HUDEP-2 (cell line): ENCODE measurements around the gene CHAF1B.
"Not testable (repeated sequence)": the region's sequence is repeated elsewhere in the genome, so short reads cannot be mapped to it uniquely, and the experiment has no call there.

ENCODE experiments used
- DNase-seq, 76 experiments: peaks; one replicate each; lab custom pipeline; 2025; ENCODE audit not compliant: unreplicated experiment in 76 of 76; lab: John Stamatoyannopoulos, UW

Gene CHAF1B

GRCh38 chr21:36385233-36386030 lies at the start of gene CHAF1B:
Gene CHAF1B, plus strand, starts transcription at chr21:36385392. Its CDS starts 745 bp downstream, at chr21:36386137.
- DNase-seq, result peak in 72 of 76 experiments; percentile 22 to 91 (median 79)

DNA sequence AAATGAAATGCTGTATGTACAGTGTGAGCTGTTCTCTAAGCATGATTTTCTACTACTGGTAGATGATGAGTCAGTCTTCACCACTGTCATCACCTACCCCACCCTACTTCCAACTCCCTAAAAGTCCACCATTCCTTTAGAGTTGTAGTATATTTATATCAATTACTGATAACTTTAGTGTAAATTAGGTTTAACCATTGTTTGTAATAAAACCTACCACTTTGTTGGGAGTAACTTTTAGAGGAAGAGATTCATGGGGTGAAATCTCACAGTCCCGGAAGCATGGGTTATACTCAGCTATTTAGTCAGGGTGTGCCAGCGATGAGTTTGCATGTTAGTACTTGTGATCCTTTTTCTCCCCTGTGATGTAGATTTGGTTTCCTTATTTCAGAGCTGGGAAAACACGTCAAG lies 48.1 kb upstream of the CHAF1B start:
- peak in 2 of 76 experiments; percentile 20 for DNase-seq

- DNase-seq, result no peak
Measured at GRCh38 chr21:36338975-36339374, 46.2 kb upstream of the CHAF1B start.

- DNase-seq, result not testable (repeated sequence)
Measured at GRCh38 chr21:36342581-36342980, 42.6 kb upstream of the CHAF1B start.

- no peak for DNase-seq
Measured at GRCh38 chr21:36344931-36345330, 40.3 kb upstream of the CHAF1B start.

DNA sequence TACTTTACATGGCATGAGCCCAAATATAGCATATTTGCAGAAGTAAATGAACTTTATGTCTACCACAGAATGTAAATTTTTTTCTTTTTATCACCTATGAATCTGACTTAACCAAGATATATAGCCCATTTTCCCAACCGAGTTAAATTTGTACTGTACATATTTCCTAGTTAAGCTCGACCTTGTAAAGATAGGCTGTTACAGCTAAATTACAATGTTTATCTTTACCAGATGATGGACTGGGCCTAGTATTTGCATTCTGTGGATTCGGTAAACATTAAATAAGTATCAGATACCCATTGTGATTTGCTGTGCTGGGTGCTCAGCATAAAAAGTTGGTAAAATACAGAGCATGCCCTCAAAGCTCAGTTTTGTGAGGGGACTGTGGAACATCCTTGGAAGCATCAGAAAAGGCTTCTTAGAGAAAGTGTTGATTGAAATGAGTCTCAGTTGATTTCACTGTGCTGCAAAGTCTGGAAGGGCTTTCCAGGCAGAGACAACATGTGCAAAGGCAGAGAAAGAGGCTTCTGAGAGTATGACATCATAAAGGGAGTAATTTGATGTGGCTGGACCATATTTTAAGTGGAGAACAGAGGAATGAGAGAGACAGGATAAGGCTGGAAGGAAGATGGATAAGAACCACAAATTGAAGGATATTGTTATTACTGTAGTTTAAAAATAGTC lies 37.8 kb upstream of the CHAF1B start:
- DNase-seq, result no peak

- DNase-seq, result no peak
Measured at GRCh38 chr21:36347962-36348328, 37.2 kb upstream of the CHAF1B start.

- no peak for DNase-seq
Measured at GRCh38 chr21:36349315-36349714, 35.9 kb upstream of the CHAF1B start.

- DNase-seq, result no peak
Measured at GRCh38 chr21:36350282-36350910, 34.8 kb upstream of the CHAF1B start.

DNA sequence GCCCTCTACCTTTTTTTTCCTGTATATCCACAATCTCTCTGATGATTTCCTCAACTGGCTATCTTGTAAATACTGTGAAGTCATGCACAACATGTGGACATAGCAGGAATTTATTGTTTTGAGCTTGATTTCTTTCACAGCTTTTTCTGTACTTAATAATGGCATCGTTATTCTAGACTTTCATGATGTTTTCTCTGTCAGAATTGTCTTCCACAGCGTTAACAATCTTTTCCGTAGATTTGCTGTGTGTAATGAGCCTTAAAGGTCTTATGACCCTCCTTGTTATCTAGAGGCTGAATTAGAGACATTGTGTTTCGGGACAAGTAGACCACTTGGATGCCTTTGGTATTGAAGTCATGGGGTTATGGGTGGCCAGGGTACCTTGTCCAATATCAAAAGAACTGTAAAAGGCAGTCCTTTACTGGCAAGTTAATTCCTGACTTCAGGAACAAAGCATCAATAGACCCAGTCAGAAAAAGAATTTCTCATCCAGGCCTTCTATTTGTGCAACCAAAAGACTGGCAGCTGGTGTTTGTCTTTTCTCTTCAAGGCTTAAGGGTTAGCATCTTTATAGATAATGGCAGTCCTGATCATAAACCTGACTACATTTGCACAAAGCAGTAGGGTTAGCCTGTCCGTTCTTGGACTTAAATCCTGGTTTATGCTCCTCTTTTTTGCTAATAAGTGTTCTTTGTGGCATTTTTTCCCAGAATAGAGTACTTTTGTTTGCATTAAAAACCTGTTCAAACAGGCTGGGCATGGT lies 30.1 kb upstream of the CHAF1B start:
- no peak for DNase-seq

DNA sequence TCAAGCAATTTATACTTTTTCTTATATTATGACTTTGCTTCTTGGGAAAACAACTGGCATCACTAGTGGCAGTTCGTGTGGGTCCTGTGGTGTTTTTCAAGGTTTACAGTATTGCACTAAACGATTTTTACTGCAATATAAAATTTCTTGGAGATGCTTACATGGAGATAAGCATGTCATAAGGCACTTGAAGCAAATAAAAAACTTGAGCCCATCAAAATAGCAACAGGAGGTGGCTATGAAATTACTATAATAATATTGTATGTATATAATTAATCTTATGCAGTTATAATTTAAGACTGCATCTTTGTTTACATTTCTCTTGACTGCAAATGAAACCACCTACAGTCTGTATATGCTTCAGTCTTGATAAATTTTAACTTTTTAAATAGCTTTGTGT lies 29.3 kb upstream of the CHAF1B start:
- DNase-seq, result no peak

GRCh38 chr21:36359185-36359584 lies 26.0 kb upstream of the CHAF1B start:
- no peak for DNase-seq

DNA sequence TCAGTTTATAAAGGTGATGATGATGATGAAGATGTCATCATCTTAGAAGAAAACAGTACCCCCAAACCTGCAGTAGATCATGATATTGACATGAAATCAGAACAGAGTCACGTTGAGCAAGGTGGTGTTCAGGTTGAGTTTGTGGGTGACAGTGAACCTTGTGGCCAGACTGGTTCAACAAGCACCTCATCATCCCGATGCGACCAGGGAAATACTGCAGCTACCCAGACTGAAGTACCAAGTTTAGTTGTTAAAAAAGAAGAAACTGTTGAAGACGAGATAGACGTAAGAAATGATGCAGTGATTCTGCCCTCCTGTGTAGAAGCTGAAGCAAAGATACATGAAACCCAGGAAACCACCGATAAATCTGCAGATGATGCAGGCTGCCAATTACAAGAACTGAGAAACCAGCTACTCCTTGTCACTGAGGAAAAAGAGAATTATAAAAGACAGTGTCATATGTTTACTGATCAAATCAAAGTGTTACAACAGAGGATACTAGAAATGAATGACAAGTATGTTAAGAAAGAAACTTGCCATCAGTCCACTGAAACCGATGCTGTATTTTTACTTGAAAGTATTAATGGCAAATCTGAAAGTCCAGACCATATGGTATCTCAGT lies 16.0 kb upstream of the CHAF1B start:
- DNase-seq, result no peak

DNA sequence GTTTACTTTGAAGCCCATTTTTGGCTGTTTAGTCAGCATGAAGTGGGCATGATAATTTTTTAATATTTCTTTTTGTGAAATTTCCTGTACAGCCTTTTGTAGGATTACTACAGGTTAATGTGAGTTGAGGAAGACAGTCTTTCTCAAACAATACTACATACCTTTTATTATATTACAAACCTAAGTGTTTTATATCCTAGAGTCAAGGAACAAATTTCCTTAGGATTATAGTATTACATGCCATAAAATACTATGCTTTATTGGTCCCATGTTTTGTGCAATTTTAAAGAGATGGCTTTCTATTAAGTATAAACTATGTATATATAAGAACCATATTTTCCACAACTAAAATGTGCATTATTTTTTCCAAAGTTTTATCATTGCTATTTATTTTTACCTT lies 9.2 kb upstream of the CHAF1B start:
- DNase-seq, result no peak

DNA sequence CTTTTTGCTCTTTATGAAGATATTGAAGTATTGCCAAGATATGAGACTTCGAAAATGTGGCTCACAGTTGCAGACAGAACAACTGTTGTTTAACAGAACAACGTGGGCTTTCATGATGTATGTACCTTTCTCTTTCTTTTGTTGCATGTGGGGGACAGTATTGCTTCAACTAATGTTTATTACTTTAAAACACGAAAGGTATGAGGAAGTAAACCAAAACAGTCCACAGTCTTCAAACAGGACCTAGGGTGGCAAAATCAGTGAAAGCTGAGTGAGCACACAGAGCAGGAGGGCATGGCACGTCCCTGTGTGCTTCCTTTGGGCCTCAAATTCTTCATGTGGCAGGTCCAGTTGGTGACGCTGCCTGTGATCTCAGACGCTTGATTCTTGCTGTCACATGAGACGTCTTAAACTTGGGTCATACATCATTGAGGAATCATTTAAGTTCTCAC lies 7.8 kb upstream of the CHAF1B start:
- DNase-seq, result no peak

- DNase-seq, result no peak
Measured at GRCh38 chr21:36379251-36379650, 5.9 kb upstream of the CHAF1B start.

DNA sequence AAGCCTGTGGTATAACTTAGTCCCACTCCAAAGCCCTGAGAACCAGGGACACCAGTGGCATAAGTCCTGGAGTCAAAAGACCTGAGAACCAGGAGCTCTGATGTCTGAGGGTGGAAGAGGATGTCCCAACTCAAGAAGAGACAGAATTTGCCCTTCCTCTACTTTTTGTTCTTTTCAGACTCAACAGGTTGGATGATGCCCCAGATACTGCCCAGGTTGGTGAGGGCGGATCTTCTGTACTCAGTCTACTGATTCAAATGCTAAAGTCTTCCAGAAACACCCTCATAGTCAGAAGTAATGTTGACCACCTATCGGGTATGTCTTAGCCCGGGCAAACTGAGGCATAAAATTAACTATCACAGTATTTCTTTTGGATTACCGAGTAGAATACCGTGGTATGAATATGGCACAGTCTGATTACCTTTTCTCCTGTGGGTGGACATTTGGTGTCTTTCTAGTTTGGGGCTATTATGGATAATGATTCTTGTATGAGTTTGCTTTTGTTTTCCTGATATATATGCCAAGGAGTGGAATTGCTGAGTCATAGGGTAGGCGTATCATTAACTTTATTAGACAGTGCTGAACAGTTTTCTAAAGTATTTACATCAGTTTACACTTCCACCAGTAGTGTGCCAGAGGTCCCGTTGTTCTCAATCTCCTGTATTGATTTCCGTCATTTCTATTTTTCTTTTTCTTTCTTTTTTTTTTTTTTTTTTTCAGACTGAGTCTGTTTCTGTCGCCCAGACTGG lies 3.2 kb upstream of the CHAF1B start:
- DNase-seq, result peak in 2 of 76 experiments; percentile 13 to 16

DNA sequence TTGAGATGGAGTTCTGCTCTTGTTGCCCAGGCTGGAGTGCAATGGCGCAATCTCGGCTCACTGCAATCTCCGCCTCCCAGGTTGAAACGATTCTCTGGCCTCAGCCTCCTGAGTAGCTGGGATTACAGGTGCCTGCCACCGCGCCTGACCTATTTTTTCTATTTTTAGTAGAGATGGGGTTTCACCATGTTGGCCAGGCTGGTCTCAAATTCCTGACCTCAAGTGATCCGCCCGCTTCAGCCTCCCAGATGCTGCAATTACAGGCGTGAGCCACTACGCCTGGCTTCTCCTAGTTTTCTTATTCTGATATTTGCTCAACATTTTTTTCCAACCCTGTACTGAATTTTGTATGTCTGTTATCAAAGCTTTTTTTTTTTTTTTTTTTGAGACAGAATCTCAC lies 2.5 kb upstream of the CHAF1B start:
- not testable (repeated sequence) for DNase-seq

GRCh38 chr21:36384885-36385232 lies 333 bp upstream of the CHAF1B start:
- DNase-seq, result no peak
